HEK293 (cell line): ENCODE data around the gene C16orf92.

Source experiments
- CTCF ChIA-PET: fragments of 350-600 bp; formaldehyde crosslinking; extraction: SDS; loops from one replicate; lab custom pipeline; 2021; ENCODE audit warnings: antibody characterized with exemption; lab: Yijun Ruan, JAX
- POLR2A ChIA-PET: fragments of 300-600 bp; formaldehyde crosslinking; extraction: SDS; loops from one replicate; lab custom pipeline; 2020; ENCODE audit warnings: antibody characterized with exemption, inconsistent platforms; lab: Yijun Ruan, JAX
- H3K27ac ChIP-seq: fragments of 200-500 bp; sonication (Bioruptor generic); 2 replicates; pipeline ENCODE4 v1.5.1; 2014; ENCODE audit warnings: low read depth, low read length, control low read depth, inconsistent platforms; ENCODE audit errors: extremely low read depth
- H3K36me3 ChIP-seq, 2 experiments: fragments of 200-500 bp in 1 of 2; sonication (Bioruptor generic) in 1 of 2; 1 replicate in 1 of 2; 2 replicates in 1 of 2; pipeline ENCODE4 v1.5.1; 2014 to 2017; ENCODE audit warnings: inconsistent platforms in 2 of 2, low read length in 2 of 2; ENCODE audit not compliant: control insufficient read depth in 2 of 2, insufficient read depth in 1 of 2
- H3K4me1 ChIP-seq: fragments of 200-500 bp; sonication (Bioruptor generic); 2 replicates; pipeline ENCODE4 v1.5.1; 2014; ENCODE audit warnings: mild to moderate bottlenecking, low read length, inconsistent platforms; ENCODE audit not compliant: control insufficient read depth, insufficient read depth
- H3K4me3 ChIP-seq: 2 replicates; pipeline ENCODE4 v1.5.1; 2011; ENCODE audit warnings: low read depth, mild to moderate bottlenecking, control low read depth, low read length, moderate library complexity
- H3K9me3 ChIP-seq: fragments of 200-500 bp; sonication (Bioruptor generic); 2 replicates; pipeline ENCODE4 v1.5.1; 2014; ENCODE audit warnings: low read depth, low read length, inconsistent platforms; ENCODE audit not compliant: control insufficient read depth, insufficient read depth
- BCL6B ChIP-seq: fragments of 450-650 bp; formaldehyde crosslinking; IDR thresholded peaks from 2 replicates; pipeline ENCODE4 v1.5.1; 2017; ENCODE audit warnings: missing biosample characterization, missing genetic modification characterization
- GLI2 ChIP-seq: fragments of 450-650 bp; formaldehyde crosslinking; IDR thresholded peaks from 2 replicates; pipeline ENCODE4; 2017; ENCODE audit warnings: missing biosample characterization, missing genetic modification characterization, low read depth, borderline replicate concordance
- OVOL3 ChIP-seq: fragments of 450-650 bp; formaldehyde crosslinking; IDR thresholded peaks from 2 replicates; pipeline ENCODE4 v1.5.1; 2016; ENCODE audit warnings: missing biosample characterization, missing genetic modification characterization
- WT1 ChIP-seq: fragments of 450-650 bp; formaldehyde crosslinking; IDR thresholded peaks from 2 replicates; pipeline ENCODE4 v1.5.1; 2016; ENCODE audit warnings: missing biosample characterization, missing genetic modification characterization
- ZBTB17 ChIP-seq: fragments of 450-650 bp; formaldehyde crosslinking; IDR thresholded peaks from 2 replicates; pipeline ENCODE4 v1.5.1; 2016; ENCODE audit warnings: missing biosample characterization, missing genetic modification characterization
- ZIC2 ChIP-seq: fragments of 450-650 bp; formaldehyde crosslinking; IDR thresholded peaks from 2 replicates; pipeline ENCODE4 v1.5.1; 2016; ENCODE audit warnings: missing biosample characterization, missing genetic modification characterization
- ZNF114 ChIP-seq: fragments of 450-650 bp; formaldehyde crosslinking; IDR thresholded peaks from 2 replicates; pipeline ENCODE4 v1.5.0; 2017; ENCODE audit warnings: missing biosample characterization, missing genetic modification characterization
- ZNF174 ChIP-seq: fragments of 450-650 bp; formaldehyde crosslinking; IDR thresholded peaks from 2 replicates; pipeline ENCODE4 v1.5.0; 2017; ENCODE audit warnings: missing biosample characterization, mild to moderate bottlenecking, missing genetic modification characterization
- ZNF214 ChIP-seq: fragments of 450-650 bp; formaldehyde crosslinking; IDR thresholded peaks from 2 replicates; pipeline ENCODE4 v1.5.1; 2017; ENCODE audit warnings: missing biosample characterization, mild to moderate bottlenecking, missing genetic modification characterization, borderline replicate concordance
- ZNF26 ChIP-seq: fragments of 450-650 bp; formaldehyde crosslinking; IDR thresholded peaks from 2 replicates; pipeline ENCODE4 v1.5.1; 2016; ENCODE audit warnings: missing biosample characterization, missing genetic modification characterization
- ZNF394 ChIP-seq: fragments of 450-650 bp; formaldehyde crosslinking; IDR thresholded peaks from 2 replicates; pipeline ENCODE4 v1.5.1; 2016; ENCODE audit warnings: missing biosample characterization, missing genetic modification characterization, mild to moderate bottlenecking, moderate library complexity, borderline replicate concordance
- ZNF513 ChIP-seq: fragments of 450-650 bp; IDR thresholded peaks from 2 replicates; pipeline ENCODE4 v1.5.1; 2018; ENCODE audit warnings: missing biosample characterization, missing genetic modification characterization
- ZNF585B ChIP-seq: fragments of 450-650 bp; formaldehyde crosslinking; IDR thresholded peaks from 2 replicates; pipeline ENCODE4 v1.5.1; 2016; ENCODE audit warnings: missing biosample characterization, missing genetic modification characterization
- ZNF624 ChIP-seq: fragments of 450-650 bp; formaldehyde crosslinking; IDR thresholded peaks from 2 replicates; pipeline ENCODE4 v1.5.1; 2017; ENCODE audit warnings: missing biosample characterization, missing genetic modification characterization
- ZNF830 ChIP-seq: fragments of 450-650 bp; IDR thresholded peaks from 2 replicates; pipeline ENCODE4 v1.5.0; 2018; ENCODE audit warnings: missing biosample characterization, missing genetic modification characterization, low read depth, mild to moderate bottlenecking, moderate library complexity
- ZNF843 ChIP-seq: fragments of 450-650 bp; formaldehyde crosslinking; IDR thresholded peaks from 2 replicates; pipeline ENCODE4 v1.5.1; 2016; ENCODE audit warnings: missing biosample characterization, missing genetic modification characterization
- ZSCAN16 ChIP-seq: fragments of 450-650 bp; formaldehyde crosslinking; IDR thresholded peaks from 2 replicates; pipeline ENCODE4 v1.5.1; 2016; ENCODE audit warnings: missing biosample characterization, missing genetic modification characterization
- ZSCAN23 ChIP-seq: fragments of 450-650 bp; formaldehyde crosslinking; IDR thresholded peaks from 2 replicates; pipeline ENCODE4 v1.5.1; 2016; ENCODE audit warnings: missing biosample characterization, missing genetic modification characterization
- ZSCAN30 ChIP-seq: fragments of 450-650 bp; IDR thresholded peaks from 2 replicates; pipeline ENCODE4 v1.5.1; 2018; ENCODE audit warnings: missing biosample characterization, mild to moderate bottlenecking, missing genetic modification characterization, moderate library complexity

C16orf92 gene

GRCh38 chr16:29978081-29978480, 44.9 kb upstream of the C16orf92 start:
- ChIA-PET CTCF (no interaction called here), POLR2A (interaction anchor here (1.0 to 1.3 kb wide), 3 partner anchors 11 to 17 kb away, joined by 3 to 5 read pairs (median 3); partner anchors contain the start of genes HIRIP3 and TMEM219)
- Histone ChIP-seq H3K9me3 (no peaks in the 10 kb centered on the region), H3K4me1 (peaks cover 8% of the 10 kb centered on the region), H3K36me3 (peaks cover 20 to 78% of the 10 kb centered on the region in 2 experiments; a peak in 2 of 3 replicates), H3K27ac (no peak overlapping the region), H3K4me3 (no peak overlapping the region)
- no peak for TF ChIP-seq ZNF394 (tag by site-specific recombination)
- no peak for TF ChIP-seq ZNF114

- TF ChIP-seq BCL6B (tag by site-specific recombination) (no peak), ZNF624 (tag by site-specific recombination) (no peak), ZNF830 (tag by site-specific recombination) (no peak), ZIC2 (tag by site-specific recombination) (no peak), ZSCAN30 (no peak), ZSCAN16 (tag by site-specific recombination) (no peak), ZNF174 (tag by site-specific recombination) (no peak), ZSCAN23 (no peak), ZBTB17 (tag by site-specific recombination) (no peak), ZNF214 (tag by site-specific recombination) (no peak), OVOL3 (no peak), WT1 (tag by site-specific recombination) (no peak)
- TF ChIP-seq, all 188 proteins: peak for 0
- CTCF ChIA-PET, result interaction anchor here (0.6 to 2.4 kb wide), 3 partner anchors 14 to 54 kb away, joined by 3 to 8 read pairs (median 3); partner anchors contain the start of genes HIRIP3 and INO80E
- H3K27ac ChIP-seq, result no peak overlapping the region
- H3K9me3 ChIP-seq, result no peaks in the 10 kb centered on the region
- H3K4me1 ChIP-seq, result peaks cover 8% of the 10 kb centered on the region
- H3K4me3 ChIP-seq, result no peak overlapping the region
- POLR2A ChIA-PET, result interaction anchor here (1.0 to 1.3 kb wide), 4 partner anchors 10 to 53 kb away, joined by 3 to 5 read pairs (median 4); partner anchors contain the start of genes KCTD13 and TMEM219
- peaks cover 27 to 84% of the 10 kb centered on the region in 2 experiments; a peak in 2 of 3 replicates for H3K36me3 ChIP-seq
Observed at GRCh38 chr16:29978564-29979270, 44.3 kb upstream of the C16orf92 start.

GRCh38 chr16:29982560-29983419, 40.2 kb upstream of the C16orf92 start:
- POLR2A ChIA-PET, result interaction anchor here (0.7 to 0.9 kb wide), 2 partner anchors 9 to 83 kb away, joined by 3 to 5 read pairs; partner anchors contain the start of genes SEZ6L2 and TAOK2

More at GRCh38 chr16:29982560-29983419, 40.2 kb upstream of the C16orf92 start:
- Histone ChIP-seq H3K9me3 (no peaks in the 10 kb centered on the region), H3K4me1 (no peaks in the 10 kb centered on the region), H3K36me3 (peaks cover 42 to 100% of the 10 kb centered on the region in 2 experiments), H3K27ac (no peak overlapping the region), H3K4me3 (no peak overlapping the region)
- TF ChIP-seq ZNF585B (tag by site-specific recombination) (no peak), GLI2 (tag by site-specific recombination) (no peak), ZNF843 (no peak), ZNF26 (no peak), ZNF513 (tag by site-specific recombination) (peak; percentile 95)
- CTCF ChIA-PET, result interaction anchor here (0.5 to 1.4 kb wide), 2 partner anchors 50 to 277 kb away, joined by 3 read pairs; no protein-coding TSS in a partner anchor
